Tibial nerve (tissue), 4 donors: ENCODE measurements around the gene TRIM28.
"Not testable (repeated sequence)": the region's sequence is repeated elsewhere in the genome, so short reads cannot be mapped to it uniquely, and the experiment has no call there.

Experiments used
- EP300 ChIP-seq, 2 donors: sonication (generic); formaldehyde crosslinking; IDR thresholded peaks; one replicate each; pipeline ENCODE4 v1.6.1; 2017; ENCODE audit warnings: antibody characterized with exemption in 2 of 2, mild to moderate bottlenecking in 1 of 2
- POLR2A ChIP-seq, 2 donors: fragments of 450-650 bp; IDR thresholded peaks; one replicate each; pipeline ENCODE4 v1.6.1; 2017; ENCODE audit warnings: antibody characterized with exemption in 2 of 2, mild to moderate bottlenecking in 2 of 2, moderate library complexity in 2 of 2
- TF ChIP-seq, protein P1 (sequence below), 5 experiments: fragments of 200-600 bp in 3 of 5; fragments of 450-650 bp in 2 of 5; sonication (generic) in 3 of 5; IDR thresholded peaks; one replicate each; pipeline ENCODE4 v1.5.1; 2016 to 2019; ENCODE audit warnings: antibody characterized with exemption in 5 of 5, mild to moderate bottlenecking in 3 of 5, moderate library complexity in 2 of 5

DNA sequence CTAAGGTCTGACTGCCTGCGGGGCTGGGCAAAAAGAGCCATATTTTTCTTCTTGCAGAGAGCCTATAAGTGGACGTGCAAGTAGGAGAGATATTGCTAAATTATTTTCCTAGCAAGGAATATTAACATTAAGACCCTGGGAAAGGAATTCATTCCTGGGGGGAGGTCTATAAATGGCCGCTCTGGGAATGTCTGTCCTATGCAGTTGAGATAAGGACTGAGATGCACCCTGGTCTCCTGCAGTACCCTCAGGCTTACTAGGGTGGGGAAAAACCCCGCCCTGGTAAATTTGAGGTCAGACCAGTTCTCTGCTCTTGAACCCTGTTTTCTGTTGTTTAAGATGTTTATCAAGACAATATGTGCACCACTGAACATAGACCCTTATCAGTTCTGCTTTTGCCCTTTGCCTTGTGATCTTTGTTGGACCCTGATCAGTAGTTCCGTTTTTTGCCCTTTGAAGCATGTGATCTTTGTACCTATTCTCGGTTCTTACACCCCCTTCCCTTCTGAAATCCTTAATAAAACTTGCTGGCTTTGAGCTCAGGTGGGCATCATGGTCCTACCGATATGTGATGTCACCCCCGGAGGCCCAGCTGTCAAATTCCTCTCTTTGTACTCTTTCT, 36.2 kb upstream of the TRIM28 start:
- TF ChIP-seq, protein P1, sequence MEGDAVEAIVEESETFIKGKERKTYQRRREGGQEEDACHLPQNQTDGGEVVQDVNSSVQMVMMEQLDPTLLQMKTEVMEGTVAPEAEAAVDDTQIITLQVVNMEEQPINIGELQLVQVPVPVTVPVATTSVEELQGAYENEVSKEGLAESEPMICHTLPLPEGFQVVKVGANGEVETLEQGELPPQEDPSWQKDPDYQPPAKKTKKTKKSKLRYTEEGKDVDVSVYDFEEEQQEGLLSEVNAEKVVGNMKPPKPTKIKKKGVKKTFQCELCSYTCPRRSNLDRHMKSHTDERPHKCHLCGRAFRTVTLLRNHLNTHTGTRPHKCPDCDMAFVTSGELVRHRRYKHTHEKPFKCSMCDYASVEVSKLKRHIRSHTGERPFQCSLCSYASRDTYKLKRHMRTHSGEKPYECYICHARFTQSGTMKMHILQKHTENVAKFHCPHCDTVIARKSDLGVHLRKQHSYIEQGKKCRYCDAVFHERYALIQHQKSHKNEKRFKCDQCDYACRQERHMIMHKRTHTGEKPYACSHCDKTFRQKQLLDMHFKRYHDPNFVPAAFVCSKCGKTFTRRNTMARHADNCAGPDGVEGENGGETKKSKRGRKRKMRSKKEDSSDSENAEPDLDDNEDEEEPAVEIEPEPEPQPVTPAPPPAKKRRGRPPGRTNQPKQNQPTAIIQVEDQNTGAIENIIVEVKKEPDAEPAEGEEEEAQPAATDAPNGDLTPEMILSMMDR (IDR thresholded peaks at IDR 0.05) = not testable (repeated sequence)
- TF ChIP-seq POLR2A, EP300 (IDR thresholded peaks at IDR 0.05): not testable (repeated sequence)
